GM23248 (cell line): ENCODE data around the gene SLAMF7.

Experiments
- EZH2 ChIP-seq: fragments of 200-600 bp; sonication (generic); IDR thresholded peaks from 2 replicates; pipeline ENCODE4 v1.6.1; 2018; ENCODE audit warnings: antibody characterized with exemption, mild to moderate bottlenecking; ENCODE audit not compliant: insufficient read depth, poor library complexity, severe bottlenecking
- EZH2phosphoT487 ChIP-seq: fragments of 200-600 bp; sonication (generic); IDR thresholded peaks from 2 replicates; pipeline ENCODE4 v1.6.1; 2018; ENCODE audit warnings: antibody characterized with exemption, moderate library complexity, mild to moderate bottlenecking, low read depth; ENCODE audit not compliant: insufficient read depth

GRCh38 chr1:160733898-160734297 lies 5.1 kb upstream of the SLAMF7 start:
- TF ChIP-seq EZH2 (no peak), EZH2phosphoT487 (no peak)
